IMR-90 (cell line): ENCODE data around the gene PITPNC1. TPM values are rescaled to one million over a fixed set of nuclear protein-coding genes. Genes with fewer than 3 reads are reported as not detected.

Experiments
- ATAC-seq: fragments of 200-7000 bp; cut with Tn5 transposase; 2 replicates; pipeline ENCODE4 v1.9.1; 2020; ENCODE audit warnings: low read depth, mild to moderate bottlenecking, moderate library complexity
- BruUV-seq: library from RNA; stranded (reverse); fragments of 400-500 nt; replicated peaks from 2 replicates; lab custom pipeline; 2021; lab: Mats Ljungman, UMichigan
- CTCF ChIA-PET: fragments of 300-600 bp; formaldehyde crosslinking; extraction: SDS; loops from one replicate; lab custom pipeline; 2021; ENCODE audit warnings: antibody characterized with exemption; lab: Yijun Ruan, JAX
- POLR2A ChIA-PET: fragments of 300-600 bp; sonication (Branson Sonifier 250); formaldehyde crosslinking; loops from one replicate; lab custom pipeline; 2022; ENCODE audit warnings: antibody characterized with exemption; ENCODE audit not compliant: unreplicated experiment; lab: Charles Lee
- DNase-seq: peaks from one replicate; pipeline ENCODE4 v3.0.0; 2013
- H2AFZ ChIP-seq: replicated peaks from 2 replicates; pipeline ENCODE3; 2013; ENCODE audit warnings: low read length, mild to moderate bottlenecking; ENCODE audit not compliant: poor library complexity
- H2AK5ac ChIP-seq: 2 replicates; pipeline ENCODE4 v1.6.1; 2013; ENCODE audit warnings: low read depth, low read length, inconsistent platforms
- H2AK9ac ChIP-seq: replicated peaks from 2 replicates; pipeline ENCODE3; 2013; ENCODE audit warnings: mild to moderate bottlenecking, low read depth, low read length, moderate library complexity; ENCODE audit not compliant: poor library complexity
- H2BK120ac ChIP-seq: 2 replicates; pipeline ENCODE4 v1.6.1; 2013; ENCODE audit warnings: low read depth, low read length, inconsistent platforms
- H2BK15ac ChIP-seq: 3 replicates; pipeline ENCODE4 v1.6.1; 2013; ENCODE audit warnings: low read depth, low read length, inconsistent platforms
- H2BK20ac ChIP-seq: 2 replicates; pipeline ENCODE4 v1.6.1; 2013; ENCODE audit warnings: low read depth, mild to moderate bottlenecking, inconsistent platforms, low read length, moderate library complexity
- H2BK5ac ChIP-seq: 2 replicates; pipeline ENCODE4 v1.6.1; 2013; ENCODE audit warnings: mild to moderate bottlenecking, low read depth, low read length, inconsistent platforms; ENCODE audit not compliant: poor library complexity, severe bottlenecking
- H3K14ac ChIP-seq: replicated peaks from 2 replicates; pipeline ENCODE4 v1.6.1; 2013; ENCODE audit warnings: low read depth, low read length, inconsistent platforms
- H3K18ac ChIP-seq: 2 replicates; pipeline ENCODE4 v1.6.1; 2013; ENCODE audit warnings: low read depth, low read length, control low read depth
- H3K23ac ChIP-seq: 2 replicates; pipeline ENCODE4 v1.6.1; 2013; ENCODE audit warnings: low read depth, low read length, inconsistent platforms
- H3K27ac ChIP-seq: 2 replicates; pipeline ENCODE4 v1.5.1; 2013; ENCODE audit warnings: mild to moderate bottlenecking, control low read depth, low read length; ENCODE audit not compliant: insufficient read depth
- H3K27me3 ChIP-seq: 2 replicates; pipeline ENCODE4 v1.6.1; 2013; ENCODE audit warnings: low read length; ENCODE audit not compliant: control insufficient read depth, insufficient read depth
- H3K36me3 ChIP-seq: 2 replicates; pipeline ENCODE4 v1.6.1; 2013; ENCODE audit warnings: low read length, mixed read lengths; ENCODE audit not compliant: control insufficient read depth, insufficient read depth
- H3K4ac ChIP-seq: 2 replicates; pipeline ENCODE4 v1.6.1; 2013; ENCODE audit warnings: low read depth, low read length, inconsistent platforms
- H3K4me1 ChIP-seq: 2 replicates; pipeline ENCODE4 v1.6.1; 2013; ENCODE audit warnings: low read length, mixed read lengths; ENCODE audit not compliant: control insufficient read depth, insufficient read depth
- H3K4me2 ChIP-seq: 2 replicates; pipeline ENCODE4 v1.6.1; 2013; ENCODE audit warnings: low read depth, mild to moderate bottlenecking, control low read depth, low read length, moderate library complexity
- H3K4me3 ChIP-seq: 2 replicates; pipeline ENCODE4 v1.5.1; 2013; ENCODE audit warnings: low read depth, mild to moderate bottlenecking, control low read depth, low read length, moderate library complexity; ENCODE audit not compliant: insufficient read depth
- H3K56ac ChIP-seq: 2 replicates; pipeline ENCODE4 v1.6.1; 2013; ENCODE audit warnings: low read length, inconsistent platforms; ENCODE audit not compliant: insufficient read depth; ENCODE audit errors: extremely low read depth
- H3K79me1 ChIP-seq, 2 experiments: 2 replicates each; pipeline ENCODE4 v1.6.1; 2013; ENCODE audit warnings: low read length in 2 of 2, inconsistent platforms in 1 of 2, low read depth in 1 of 2
- H3K9ac ChIP-seq: 2 replicates; pipeline ENCODE4 v1.6.1; 2013; ENCODE audit warnings: low read depth, low read length, control low read depth
- H3K9me1 ChIP-seq: 2 replicates; pipeline ENCODE4 v1.6.1; 2013; ENCODE audit warnings: low read length, inconsistent platforms; ENCODE audit not compliant: insufficient read depth
- H3K9me3 ChIP-seq: 2 replicates; pipeline ENCODE4 v1.6.1; 2013; ENCODE audit warnings: low read length; ENCODE audit not compliant: control insufficient read depth, insufficient read depth
- H4K20me1 ChIP-seq: 2 replicates; pipeline ENCODE4 v1.6.1; 2013; ENCODE audit warnings: low read length, inconsistent platforms; ENCODE audit not compliant: insufficient read depth
- H4K5ac ChIP-seq: 2 replicates; pipeline ENCODE4 v1.6.1; 2013; ENCODE audit warnings: mild to moderate bottlenecking, low read depth, low read length, control low read depth
- H4K8ac ChIP-seq, 2 experiments: 2 replicates each; pipeline ENCODE4 v1.6.1; 2013; ENCODE audit warnings: low read depth in 2 of 2, low read length in 2 of 2, control low read depth in 1 of 2, inconsistent platforms in 1 of 2
- H4K91ac ChIP-seq: 2 replicates; pipeline ENCODE4 v1.6.1; 2013; ENCODE audit warnings: low read depth, low read length, inconsistent platforms; ENCODE audit not compliant: insufficient read depth
- BHLHE40 ChIP-seq: fragments of 150-350 bp; IDR thresholded peaks from 2 replicates; pipeline ENCODE4 v1.6.1; 2016; ENCODE audit warnings: mild to moderate bottlenecking, low read depth, low read length
- WGBS, 2 experiments: methylation state at CpG; one replicate each; pipeline versions ENCODE4 v1.1.5 to v1.1.7; 2013; ENCODE audit warnings: missing lambda C conversion rate in 2 of 2; ENCODE audit not compliant: insufficient read length in 1 of 2; ENCODE audit errors: extremely low coverage in 2 of 2; 5-methylcytosine and 5-hydroxymethylcytosine counted together
- dilution Hi-C: fragments of 300-500 bp; cut with HindIII; formaldehyde crosslinking; loops from one replicate; pipeline ENCODE4 v1.14.3; 2018; ENCODE audit warnings: low sequenced_read_pairs; ENCODE audit not compliant: unreplicated experiment
- in situ Hi-C: fragments of 300-500 bp; cut with MboI; formaldehyde crosslinking; loops from 3 replicates; pipeline ENCODE4 v1.14.3; 2019; ENCODE audit warnings: low sequenced_read_pairs, inconsistent platforms, mixed read lengths
- intact Hi-C: fragments of 100-400 bp; cut with micrococcal nuclease; formaldehyde crosslinking; loops from 2 replicates; pipeline ENCODE4 v1.10.0; 2022
- polyA plus RNA-seq, 3 experiments: library from polyadenylated mRNA; depleted of rRNA; stranded (reverse); fragments of >200 nt; gene quantifications; 2 replicates each; pipeline ENCODE4 v1.2.3, GENCODE V29; 2012; ENCODE audit warnings: low replicate concordance in 1 of 3
- total RNA-seq: library from RNA; depleted of rRNA; stranded (reverse); fragments of >200 nt; gene quantifications from 2 replicates; pipeline ENCODE4 v1.2.3, GENCODE V29; 2012

PITPNC1 gene
- total and polyA plus RNA-seq, 2 of the 4 experiments (the other 2 are of a cell fraction) = 4.1 TPM

GRCh38 chr17:67456103-67456502, 79.0 kb downstream of the PITPNC1 start:
- H3K4me3 ChIP-seq = no peak overlapping the region
- no peak overlapping the region for H2BK5ac ChIP-seq
- peaks cover 5% of the 10 kb centered on the region for H3K9me3 ChIP-seq
- H3K27ac ChIP-seq = no peak overlapping the region
- no peak for TF ChIP-seq BHLHE40
- H4K8ac ChIP-seq = no peak overlapping the region
- no peaks in the 10 kb centered on the region for H3K27me3 ChIP-seq
- dilution Hi-C loops = no loop called here
- no peak overlapping the region for H3K56ac ChIP-seq
- no peak overlapping the region for H3K23ac ChIP-seq
- no peak overlapping the region for H3K4me2 ChIP-seq
- WGBS, 2 experiments = no CpG with 5 or more reads among the region's 1 CpG
- no peak overlapping the region for H3K9ac ChIP-seq
- H4K91ac ChIP-seq = no peak overlapping the region
- CTCF ChIA-PET = no interaction called here
- no peaks in the 10 kb centered on the region for H3K9me1 ChIP-seq
- peaks cover 3% of the 10 kb centered on the region; the same call in 1 of the 2 replicates for H3K36me3 ChIP-seq
- no peak overlapping the region for H4K5ac ChIP-seq
- H2BK15ac ChIP-seq = no peak overlapping the region
- no peak overlapping the region for H2AK5ac ChIP-seq
- DNase-seq = no peak
- POLR2A ChIA-PET = no interaction called here
- H3K4ac ChIP-seq = no peak overlapping the region
- no peaks in the 10 kb centered on the region for H4K20me1 ChIP-seq
- in situ Hi-C loops = no loop called here
- no peak overlapping the region for H2BK20ac ChIP-seq
- no peaks in the 10 kb centered on the region for H3K4me1 ChIP-seq
- no peak overlapping the region for H3K14ac ChIP-seq
- H2BK120ac ChIP-seq = no peak overlapping the region
- intact Hi-C loops = no loop called here
- H3K79me1 ChIP-seq = peaks cover 9 to 17% of the 10 kb centered on the region in 2 experiments
- H2AK9ac ChIP-seq = no peak overlapping the region
- H2AFZ ChIP-seq = no peak overlapping the region
- ATAC-seq = no peak
- no TSS peak for BruUV-seq
- no peak overlapping the region for H3K18ac ChIP-seq
